CD4-positive, alpha-beta T cell treated with Interleukin-21 for 1 hour (primary cell): ENCODE measurements around the gene USP5.
"Not testable (repeated sequence)": the region's sequence is repeated elsewhere in the genome, so short reads cannot be mapped to it uniquely, and the experiment has no call there.

Experiments
- DNase-seq: peaks from one replicate; pipeline ENCODE4 v3.0.0-alpha.2; 2020

Gene USP5

DNA sequence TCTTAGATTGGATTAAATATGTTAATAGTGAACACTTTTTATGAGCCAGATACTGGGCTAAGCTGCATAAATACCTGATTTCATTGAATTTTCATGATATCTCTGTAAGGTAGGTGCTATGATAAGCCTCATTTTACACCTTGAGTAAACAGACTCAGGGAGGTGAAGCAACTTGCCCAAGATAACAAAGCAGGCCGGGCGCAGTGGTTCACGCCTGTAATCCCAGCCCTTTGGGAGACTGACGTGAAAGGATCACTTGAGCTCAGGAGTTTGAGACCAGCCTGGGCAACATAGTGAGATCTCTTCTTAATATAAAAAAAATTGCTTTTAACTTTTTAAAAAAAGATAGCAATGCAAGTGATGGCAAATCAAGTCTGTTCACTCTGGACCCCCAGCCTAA, 9.9 kb upstream of the USP5 start:
- no peak for DNase-seq

GRCh38 chr12:6843118-6843902, 8.6 kb upstream of the USP5 start:
- no peak for DNase-seq

DNA sequence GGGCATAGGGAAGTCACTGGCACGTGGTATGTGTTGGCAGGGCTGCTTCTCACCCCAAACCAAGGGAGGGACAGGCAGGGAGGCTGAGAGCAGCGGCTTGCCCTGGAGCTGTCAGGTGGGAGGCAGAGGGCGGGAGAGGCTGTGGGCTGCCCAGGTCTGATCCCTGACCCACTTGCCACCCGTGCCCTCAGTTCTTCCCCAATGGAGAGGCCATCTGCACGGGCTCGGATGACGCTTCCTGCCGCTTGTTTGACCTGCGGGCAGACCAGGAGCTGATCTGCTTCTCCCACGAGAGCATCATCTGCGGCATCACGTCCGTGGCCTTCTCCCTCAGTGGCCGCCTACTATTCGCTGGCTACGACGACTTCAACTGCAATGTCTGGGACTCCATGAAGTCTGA, 6.6 kb upstream of the USP5 start:
- no peak for DNase-seq

- no peak for DNase-seq
These were observed 5.6 kb upstream of the USP5 start for GRCh38 chr12:6846316-6846869.

DNA sequence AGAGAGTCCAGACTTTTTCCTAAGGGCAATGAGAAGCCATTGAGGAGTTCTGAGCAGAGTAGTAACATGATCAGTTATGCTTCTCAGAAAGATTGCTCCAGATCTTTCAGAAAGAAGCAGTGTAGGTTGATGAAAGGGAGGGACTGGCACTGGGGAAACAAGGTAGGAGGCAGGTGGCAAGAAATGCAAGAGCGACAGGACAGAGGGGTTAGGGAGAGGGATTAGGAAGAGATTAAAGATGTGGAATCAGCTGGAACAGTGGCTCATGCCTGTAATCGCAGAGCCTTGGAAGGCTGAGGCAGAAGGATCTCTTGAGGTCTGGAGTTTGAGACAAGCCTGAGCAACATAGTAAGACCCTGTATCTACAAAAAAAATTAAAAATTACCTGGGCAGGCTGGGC, 4.3 kb upstream of the USP5 start:
- no peak for DNase-seq

GRCh38 chr12:6849427-6849826, 2.5 kb upstream of the USP5 start:
- no peak for DNase-seq

DNA sequence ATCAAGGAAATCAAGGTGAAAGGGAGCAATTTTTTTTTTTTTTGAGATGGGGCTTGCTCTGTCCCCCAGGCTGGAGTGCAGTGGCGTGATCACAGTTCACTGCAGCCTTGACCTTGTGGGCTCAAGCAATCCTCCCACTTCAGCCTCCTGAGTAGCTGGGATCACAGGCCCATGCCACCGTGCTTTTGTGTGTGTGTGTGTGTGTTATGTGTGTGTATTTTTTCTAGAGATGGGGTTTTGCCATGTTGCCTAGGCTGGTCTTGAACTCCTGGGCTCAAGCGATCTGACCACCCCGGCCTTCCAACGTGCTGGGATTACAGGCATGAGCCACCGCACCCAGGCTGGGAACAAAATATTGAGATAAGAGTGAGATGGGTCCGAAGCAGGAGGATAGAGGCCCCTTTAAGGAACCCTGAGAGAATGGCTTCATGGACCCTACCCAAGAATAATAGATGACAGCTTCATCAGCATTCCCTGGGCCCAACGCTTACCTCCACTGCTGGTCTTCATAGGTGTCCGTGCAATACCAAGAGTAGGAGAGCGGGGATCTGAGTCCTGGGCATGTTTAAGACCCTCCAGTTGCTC, 1.9 kb upstream of the USP5 start:
- DNase-seq = no peak

- DNase-seq = no peak
These were observed 1.2 kb upstream of the USP5 start for GRCh38 chr12:6850796-6851152.

- DNase-seq = peak; percentile 97
These were observed 613 bp upstream of the USP5 start, which contains the start of gene CDCA3 for GRCh38 chr12:6851153-6851920. Gene CDCA3 (minus strand): TSS chr12:6851286. CDS start chr12:6850952, 334 bp downstream.

DNA sequence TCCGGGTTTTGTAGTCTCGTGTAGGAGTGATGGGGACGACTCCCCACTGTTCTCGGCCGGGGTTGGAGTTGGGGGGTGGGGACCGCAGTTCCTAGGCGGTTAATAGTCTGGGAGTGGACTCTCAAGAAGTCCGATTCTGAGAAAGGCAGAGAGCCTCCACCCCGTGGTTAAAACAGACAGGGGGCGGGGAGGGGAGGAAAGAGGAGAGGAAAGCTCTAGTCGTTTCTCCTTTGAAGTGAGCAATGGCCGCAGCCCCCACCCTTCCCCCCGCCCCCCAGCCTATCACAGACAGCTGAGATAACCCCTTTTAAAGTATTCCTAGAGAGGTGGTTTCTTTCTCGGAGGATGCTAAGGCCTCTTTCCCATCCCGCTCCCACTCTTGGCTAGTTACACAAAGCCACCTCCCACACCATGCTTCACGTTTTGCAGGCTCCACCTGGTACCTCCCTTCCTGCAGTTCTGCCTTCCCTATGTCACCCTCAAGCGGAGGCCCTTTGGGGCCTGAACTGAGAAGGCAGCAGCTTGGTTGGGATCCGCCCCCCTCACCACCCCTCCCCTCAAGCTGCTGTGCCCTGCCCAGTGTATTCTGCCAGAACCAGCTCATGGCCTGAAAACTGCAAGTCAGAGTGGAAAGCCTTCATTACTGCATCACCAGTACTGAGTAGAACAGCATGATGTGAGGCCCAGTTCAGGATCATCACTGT, 853 bp downstream of the USP5 start:
- DNase-seq = peak; percentile 73

GRCh38 chr12:6853626-6854025, 1.7 kb downstream of the USP5 start:
- DNase-seq = no peak

- DNase-seq = no peak
These were observed 2.1 kb downstream of the USP5 start for GRCh38 chr12:6854036-6854435.

GRCh38 chr12:6855322-6855721, 3.4 kb downstream of the USP5 start:
- no peak for DNase-seq

GRCh38 chr12:6858799-6859198, 6.8 kb downstream of the USP5 start:
- DNase-seq = no peak

DNA sequence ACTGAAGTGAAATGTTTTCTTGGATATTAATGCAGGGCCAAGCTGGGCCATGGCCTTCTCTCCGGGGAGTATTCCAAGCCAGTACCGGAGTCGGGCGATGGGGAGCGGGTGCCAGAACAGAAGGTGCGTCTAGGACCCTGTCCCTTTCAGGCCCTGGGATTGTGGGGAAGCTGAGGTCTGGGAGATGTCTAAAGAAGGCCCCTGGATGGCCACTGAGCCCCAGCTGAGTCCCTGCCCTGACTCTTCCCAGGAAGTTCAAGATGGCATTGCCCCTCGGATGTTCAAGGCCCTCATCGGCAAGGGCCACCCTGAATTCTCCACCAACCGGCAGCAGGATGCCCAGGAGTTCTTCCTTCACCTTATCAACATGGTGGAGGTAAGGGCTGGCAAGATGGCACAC, 8.2 kb downstream of the USP5 start:
- no peak for DNase-seq

- DNase-seq = no peak
These were observed 9.0 kb downstream of the USP5 start for GRCh38 chr12:6860942-6861341.

DNA sequence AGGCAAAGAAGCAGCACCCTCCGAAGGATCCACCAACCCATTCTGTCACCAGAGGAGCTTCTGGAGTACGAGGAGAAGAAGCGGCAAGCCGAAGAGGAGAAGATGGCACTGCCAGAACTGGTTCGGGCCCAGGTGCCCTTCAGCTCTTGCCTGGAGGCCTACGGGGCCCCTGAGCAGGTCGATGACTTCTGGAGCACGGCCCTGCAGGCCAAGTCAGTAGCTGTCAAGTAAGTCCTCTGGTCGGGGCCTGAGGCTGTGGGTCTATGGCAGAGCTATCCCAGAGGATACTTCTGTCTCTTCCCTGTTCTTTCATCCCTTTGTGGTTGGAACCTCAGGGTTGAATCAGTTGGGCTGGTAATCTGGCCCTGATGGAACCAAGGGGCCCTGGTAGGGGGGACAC, 9.4 kb downstream of the USP5 start:
- no peak for DNase-seq

- no peak for DNase-seq
These were observed 11.1 kb downstream of the USP5 start for GRCh38 chr12:6863033-6863432.

- DNase-seq = no peak
These were observed 11.8 kb downstream of the USP5 start for GRCh38 chr12:6863586-6864321.

DNA sequence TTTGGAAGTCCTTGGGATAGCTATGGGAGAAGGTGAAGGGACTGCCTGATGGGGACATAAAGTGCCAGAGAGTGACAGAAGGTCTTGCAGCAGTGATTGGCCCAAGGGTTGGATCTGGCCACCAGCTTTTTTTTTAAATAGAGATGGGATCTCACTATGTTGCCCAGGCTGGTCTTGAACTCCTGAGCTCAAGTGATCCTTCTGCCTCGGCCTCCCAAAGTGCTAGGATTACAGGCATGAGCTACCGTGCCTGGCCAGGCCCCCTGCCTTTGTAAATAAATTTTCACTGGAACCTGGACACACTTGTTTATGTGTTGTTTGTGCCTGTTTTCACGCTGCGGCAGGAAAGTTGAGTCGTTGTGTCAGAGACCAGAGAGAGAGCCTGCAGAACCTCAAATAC, 13.4 kb downstream of the USP5 start:
- DNase-seq = not testable (repeated sequence)

- no peak for DNase-seq
These were observed 14.4 kb downstream of the USP5 start for GRCh38 chr12:6866163-6866919.
